PC-3 (cell line): ENCODE measurements around the gene NIM1K. TPM values are rescaled to one million over a fixed set of nuclear protein-coding genes. Genes with fewer than 3 reads are reported as not detected.
"Not testable (repeated sequence)": the region's sequence is repeated elsewhere in the genome, so short reads cannot be mapped to it uniquely, and the experiment has no call there.

Experiments
- ATAC-seq: fragments of 200-7000 bp; cut with Tn5 transposase; 2 replicates; pipeline ENCODE4 v1.9.1; 2020; ENCODE audit warnings: mild to moderate bottlenecking, moderate library complexity
- BruUV-seq: library from RNA; stranded (reverse); fragments of 400-500 nt; replicated peaks from 2 replicates; lab custom pipeline; 2021; lab: Mats Ljungman, UMichigan
- CTCF ChIA-PET: fragments of 300-600 bp; sonication (Branson Sonifier 250); formaldehyde crosslinking; loops from one replicate; lab custom pipeline; 2022; ENCODE audit warnings: antibody characterized with exemption; lab: Charles Lee
- POLR2A ChIA-PET: fragments of 300-600 bp; sonication (Branson Sonifier 250); formaldehyde crosslinking; loops from one replicate; lab custom pipeline; 2022; ENCODE audit warnings: antibody characterized with exemption; ENCODE audit not compliant: unreplicated experiment; lab: Charles Lee
- DNase-seq: peaks from one replicate; pipeline ENCODE4 v3.0.0-alpha.2; 2015
- H2AFZ ChIP-seq: fragments of 300-600 bp; sonication (generic); 2 replicates; pipeline ENCODE4 v1.6.0; 2016; ENCODE audit warnings: antibody characterized with exemption, low read length
- H3F3A ChIP-seq: fragments of 300-600 bp; sonication (generic); one replicate; pipeline ENCODE4 v1.6.0; 2017; ENCODE audit warnings: antibody characterized with exemption, low read length, control low read depth, mild to moderate bottlenecking; ENCODE audit not compliant: unreplicated experiment
- H3K27ac ChIP-seq: fragments of 300-600 bp; sonication (generic); 2 replicates; pipeline ENCODE4 v1.5.1; 2016; ENCODE audit warnings: mild to moderate bottlenecking, low read length
- H3K27me3 ChIP-seq: fragments of 300-600 bp; sonication (generic); 2 replicates; pipeline ENCODE4 v1.6.1; 2016; ENCODE audit warnings: low read length, mixed read lengths
- H3K36me3 ChIP-seq: fragments of 300-600 bp; sonication (generic); 2 replicates; pipeline ENCODE4 v1.6.1; 2016; ENCODE audit warnings: low read depth, mixed run types, low read length, mixed read lengths
- H3K4me1 ChIP-seq: fragments of 300-600 bp; sonication (generic); 2 replicates; pipeline ENCODE4 v1.5.1; 2016; ENCODE audit warnings: low read length; ENCODE audit not compliant: insufficient read depth
- H3K4me2 ChIP-seq: fragments of 300-600 bp; sonication (generic); 2 replicates; pipeline ENCODE4 v1.6.0; 2016; ENCODE audit warnings: low read length
- H3K4me3 ChIP-seq: fragments of 300-600 bp; sonication (generic); 2 replicates; pipeline ENCODE4 v1.5.1; 2016; ENCODE audit warnings: mild to moderate bottlenecking, low read length, mixed read lengths
- H3K79me2 ChIP-seq: fragments of 300-600 bp; sonication (generic); 2 replicates; pipeline ENCODE4 v1.6.1; 2017; ENCODE audit warnings: low read length, mixed read lengths
- H3K9ac ChIP-seq: fragments of 300-600 bp; sonication (generic); 2 replicates; pipeline ENCODE4 v1.6.0; 2016; ENCODE audit warnings: mild to moderate bottlenecking, low read length
- H3K9me2 ChIP-seq: fragments of 300-600 bp; sonication (generic); replicated peaks from 2 replicates; pipeline ENCODE4 v1.6.1; 2016; ENCODE audit warnings: mixed run types, low read length, mixed read lengths
- H3K9me3 ChIP-seq: fragments of 300-600 bp; sonication (generic); 2 replicates; pipeline ENCODE4 v1.6.1; 2016; ENCODE audit warnings: low read length, mixed read lengths
- H4K20me1 ChIP-seq: fragments of 300-600 bp; sonication (generic); 2 replicates; pipeline ENCODE4 v1.6.1; 2016; ENCODE audit warnings: low read length, mixed read lengths
- EZH2 ChIP-seq: fragments of 300-600 bp; sonication (generic); IDR thresholded peaks from one replicate; pipeline ENCODE4 v1.6.1; 2017; ENCODE audit warnings: antibody characterized with exemption, mild to moderate bottlenecking, low read length; ENCODE audit not compliant: unreplicated experiment
- EZH2phosphoT487 ChIP-seq: fragments of 300-600 bp; sonication (generic); IDR thresholded peaks from 2 replicates; pipeline ENCODE4 v1.6.1; 2018; ENCODE audit warnings: mild to moderate bottlenecking, antibody characterized with exemption, low read length, borderline replicate concordance
- intact Hi-C: fragments of 100-400 bp; cut with micrococcal nuclease; formaldehyde crosslinking; loops from 2 replicates; pipeline ENCODE4 v1.9.0; 2023
- total RNA-seq: library from RNA; depleted of rRNA; stranded (reverse); fragments of >200 nt; gene quantifications from 2 replicates; pipeline ENCODE4 v1.2.3, GENCODE V29; 2014
- TF ChIP-seq, protein P1 (sequence below): fragments of 300-600 bp; sonication (generic); conservative IDR thresholded peaks from 2 replicates; pipeline ENCODE4 v1.5.1; 2017; ENCODE audit warnings: antibody characterized with exemption, low read depth, mild to moderate bottlenecking, low read length

NIM1K gene
- total RNA-seq, 1 experiment from 2014 or later = 0.26 TPM

DNA sequence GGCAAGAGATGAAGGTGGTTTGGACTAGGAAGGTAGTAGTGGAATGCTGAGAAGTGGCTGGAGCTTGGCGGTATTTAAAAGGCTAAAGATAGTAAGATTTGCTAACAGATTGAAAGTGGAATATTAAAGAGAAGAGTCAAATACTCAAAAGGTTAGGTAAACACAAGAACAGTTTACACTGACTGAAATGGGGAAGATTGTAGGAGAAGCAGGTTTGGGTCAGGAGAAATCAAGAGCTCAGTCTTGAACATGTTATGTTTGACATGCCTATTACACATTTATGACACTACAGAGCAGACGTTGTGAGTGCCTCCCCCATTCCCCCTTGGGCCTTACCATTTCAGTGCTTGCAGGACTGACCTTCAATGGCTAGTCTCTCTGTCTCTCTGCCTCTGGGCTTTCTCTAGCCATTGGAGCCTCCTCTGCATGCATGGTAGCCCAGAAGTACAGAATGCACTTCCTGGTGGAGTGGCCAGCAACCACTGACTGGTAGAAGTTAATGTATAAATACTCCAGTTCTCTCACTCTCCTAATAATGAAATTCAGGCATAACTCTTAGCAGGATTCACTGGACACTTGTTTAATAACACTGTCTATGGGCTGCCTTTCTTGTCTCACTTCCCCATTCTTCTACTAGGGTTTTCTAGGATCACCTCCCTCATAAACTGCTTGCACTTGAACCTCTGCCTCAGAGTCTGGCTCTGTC is 64.4 kb downstream of the NIM1K start:
- CTCF ChIA-PET = no interaction called here
- POLR2A ChIA-PET = no interaction called here
- no peak overlapping the region for H3K4me3 ChIP-seq

DNA sequence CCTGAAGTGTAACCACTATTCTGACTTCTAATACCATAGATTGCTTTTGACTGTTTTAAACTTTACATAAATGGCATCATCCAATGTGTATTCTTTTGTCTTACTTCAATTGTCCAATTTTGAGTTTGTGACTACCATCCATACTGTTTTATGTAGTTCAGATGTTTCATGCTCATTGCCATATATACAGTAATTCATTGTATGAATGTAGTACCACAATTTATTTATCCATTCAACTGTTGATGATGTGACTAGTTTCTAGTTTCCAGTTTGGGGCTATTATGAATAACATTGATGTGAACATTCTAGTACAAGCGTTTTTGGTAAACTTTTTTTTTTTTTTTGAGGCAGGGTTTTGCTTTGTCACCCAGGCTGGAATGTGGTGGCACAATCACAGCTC is 66.1 kb downstream of the NIM1K start:
- ChIA-PET POLR2A (no interaction called here), CTCF (no interaction called here)
- H3K27me3 ChIP-seq = no peaks in the 10 kb centered on the region
- no peak overlapping the region for H3K4me3 ChIP-seq
- no peaks in the 10 kb centered on the region for H4K20me1 ChIP-seq
- TF ChIP-seq EZH2phosphoT487 = no peak
- no peak for TF ChIP-seq EZH2
- TF ChIP-seq, protein P1, sequence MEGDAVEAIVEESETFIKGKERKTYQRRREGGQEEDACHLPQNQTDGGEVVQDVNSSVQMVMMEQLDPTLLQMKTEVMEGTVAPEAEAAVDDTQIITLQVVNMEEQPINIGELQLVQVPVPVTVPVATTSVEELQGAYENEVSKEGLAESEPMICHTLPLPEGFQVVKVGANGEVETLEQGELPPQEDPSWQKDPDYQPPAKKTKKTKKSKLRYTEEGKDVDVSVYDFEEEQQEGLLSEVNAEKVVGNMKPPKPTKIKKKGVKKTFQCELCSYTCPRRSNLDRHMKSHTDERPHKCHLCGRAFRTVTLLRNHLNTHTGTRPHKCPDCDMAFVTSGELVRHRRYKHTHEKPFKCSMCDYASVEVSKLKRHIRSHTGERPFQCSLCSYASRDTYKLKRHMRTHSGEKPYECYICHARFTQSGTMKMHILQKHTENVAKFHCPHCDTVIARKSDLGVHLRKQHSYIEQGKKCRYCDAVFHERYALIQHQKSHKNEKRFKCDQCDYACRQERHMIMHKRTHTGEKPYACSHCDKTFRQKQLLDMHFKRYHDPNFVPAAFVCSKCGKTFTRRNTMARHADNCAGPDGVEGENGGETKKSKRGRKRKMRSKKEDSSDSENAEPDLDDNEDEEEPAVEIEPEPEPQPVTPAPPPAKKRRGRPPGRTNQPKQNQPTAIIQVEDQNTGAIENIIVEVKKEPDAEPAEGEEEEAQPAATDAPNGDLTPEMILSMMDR = no peak
- no peak for ATAC-seq
- H3K4me2 ChIP-seq = no peak overlapping the region
- H3K9me3 ChIP-seq = no peaks in the 10 kb centered on the region
- H3K4me1 ChIP-seq = no peaks in the 10 kb centered on the region
- no peaks in the 10 kb centered on the region for H3K9me2 ChIP-seq
- H3K36me3 ChIP-seq = no peaks in the 10 kb centered on the region
- intact Hi-C loops = no loop called here
- H3K9ac ChIP-seq = no peak overlapping the region
- no peak for DNase-seq
- H3K79me2 ChIP-seq = no peaks in the 10 kb centered on the region
- H3K27ac ChIP-seq = no peak overlapping the region
- BruUV-seq = no TSS peak
- no peak overlapping the region for H2AFZ ChIP-seq
- H3F3A ChIP-seq = no peaks in the 10 kb centered on the region

More for the DNA sequence above, 64.4 kb downstream of the NIM1K start:
- no peaks in the 10 kb centered on the region for H3K4me1 ChIP-seq
- H3K27ac ChIP-seq = no peak overlapping the region
- no peak overlapping the region for H2AFZ ChIP-seq
- no peaks in the 10 kb centered on the region for H3F3A ChIP-seq
- TF ChIP-seq EZH2 (no peak), EZH2phosphoT487 (no peak)
- TF ChIP-seq, protein P1 = no peak
- no peaks in the 10 kb centered on the region for H3K79me2 ChIP-seq
- no peaks in the 10 kb centered on the region for H3K9me2 ChIP-seq
- H3K4me2 ChIP-seq = no peak overlapping the region
- DNase-seq (no peak), ATAC-seq (no peak)
- no peaks in the 10 kb centered on the region for H3K36me3 ChIP-seq
- no peaks in the 10 kb centered on the region for H3K9me3 ChIP-seq
- H3K9ac ChIP-seq = no peak overlapping the region
- no peaks in the 10 kb centered on the region for H4K20me1 ChIP-seq
- no TSS peak for BruUV-seq
- no peaks in the 10 kb centered on the region for H3K27me3 ChIP-seq
- intact Hi-C loops = no loop called here

DNA sequence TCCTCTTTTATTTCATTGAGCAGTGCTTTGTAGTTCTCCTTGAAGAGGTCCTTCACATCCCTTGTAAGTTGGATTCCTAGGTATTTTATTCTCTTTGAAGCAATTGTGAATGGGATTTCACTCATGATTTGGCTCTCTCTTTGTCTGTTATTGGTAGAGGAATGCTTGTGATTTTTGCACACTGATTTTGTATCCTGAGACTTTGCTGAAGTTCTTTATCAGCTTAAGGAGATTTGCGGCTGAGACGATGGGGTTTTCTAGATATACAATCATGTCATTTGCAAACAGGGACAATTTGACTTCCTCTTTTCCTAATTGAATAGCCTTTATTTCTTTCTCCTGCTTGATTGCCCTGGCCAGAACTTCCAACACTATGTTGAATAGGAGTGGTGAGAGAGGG is 70.2 kb downstream of the NIM1K start:
- H4K20me1 ChIP-seq, POLR2A ChIA-PET, intact Hi-C loops: not testable (repeated sequence)

More for the DNA sequence above, 70.2 kb downstream of the NIM1K start:
- H3K4me3 ChIP-seq, H3K9me3 ChIP-seq, H3K4me2 ChIP-seq, H3K79me2 ChIP-seq, BruUV-seq, H3K9me2 ChIP-seq, ATAC-seq, CTCF ChIA-PET, DNase-seq, H3F3A ChIP-seq, H3K36me3 ChIP-seq, H3K27me3 ChIP-seq, H3K4me1 ChIP-seq, H3K9ac ChIP-seq, H2AFZ ChIP-seq, H3K27ac ChIP-seq: not testable (repeated sequence)
